C4-2B (cell line): ENCODE data around the gene SGK2.

Source experiments
- CTCF ChIP-seq: fragments of 450-650 bp; conservative IDR thresholded peaks from 2 replicates; pipeline ENCODE4 v1.5.1; 2017; ENCODE audit warnings: mild to moderate bottlenecking
- ZFX ChIP-seq: fragments of 450-650 bp; IDR thresholded peaks from 2 replicates; pipeline ENCODE4 v1.6.1; 2017

- TF ChIP-seq CTCF, result no peak
- TF ChIP-seq ZFX, result no peak
Measured at GRCh38 chr20:43531091-43531443, 27.8 kb upstream of the SGK2 start.
